GM18873 (cell line): ENCODE measurements around the gene B4GALNT4.
A peak's percentile ranks its signal among the peaks of the same experiment; 100 is the strongest.
"Not testable (repeated sequence)": the region's sequence is repeated elsewhere in the genome, so short reads cannot be mapped to it uniquely, and the experiment has no call there.

Experiments used
- ATAC-seq: cut with Tn5 transposase; IDR thresholded peaks from one replicate; pipeline ENCODE4 v1.9.1; 2021; ENCODE audit warnings: mild to moderate bottlenecking, moderate library complexity, moderate number of reproducible peaks; ENCODE audit not compliant: unreplicated experiment, low FRiP score

Gene B4GALNT4

GRCh38 chr11:405323-405953 is 36.1 kb downstream of the B4GALNT4 start:
- no peak for ATAC-seq

GRCh38 chr11:405954-406795 is 36.9 kb downstream of the B4GALNT4 start:
- no peak for ATAC-seq

- ATAC-seq = peak; percentile 61
Observed at GRCh38 chr11:406796-407650, 37.7 kb downstream of the B4GALNT4 start.

- ATAC-seq = no peak
Observed at GRCh38 chr11:407651-408123, 38.4 kb downstream of the B4GALNT4 start.

GRCh38 chr11:408154-409007 is 39.1 kb downstream of the B4GALNT4 start:
- ATAC-seq = no peak

GRCh38 chr11:409008-409599 is 39.8 kb downstream of the B4GALNT4 start:
- no peak for ATAC-seq

- ATAC-seq = no peak
Observed at GRCh38 chr11:409600-410483, 40.5 kb downstream of the B4GALNT4 start.

GRCh38 chr11:410711-411110 is 41.4 kb downstream of the B4GALNT4 start:
- ATAC-seq = not testable (repeated sequence)

- not testable (repeated sequence) for ATAC-seq
Observed at GRCh38 chr11:411520-411919, 42.2 kb downstream of the B4GALNT4 start.

GRCh38 chr11:412641-413119 is 43.4 kb downstream of the B4GALNT4 start:
- ATAC-seq = no peak

- ATAC-seq = no peak
Observed at GRCh38 chr11:413120-414081, 44.1 kb downstream of the B4GALNT4 start.

- ATAC-seq = no peak
Observed at GRCh38 chr11:414318-414857, 45.1 kb downstream of the B4GALNT4 start.

GRCh38 chr11:415640-416041 is 46.3 kb downstream of the B4GALNT4 start:
- ATAC-seq = no peak

- ATAC-seq = no peak
Observed at GRCh38 chr11:416051-416756, 46.9 kb downstream of the B4GALNT4 start.

- ATAC-seq = no peak
Observed at GRCh38 chr11:416757-417621, 47.7 kb downstream of the B4GALNT4 start.
